HG03175 (cell line): ENCODE data around the gene OR2T8.

Experiments
- ATAC-seq: cut with Tn5 transposase; IDR thresholded peaks from one replicate; pipeline ENCODE4 v1.9.1; 2021; ENCODE audit warnings: mild to moderate bottlenecking, moderate library complexity; ENCODE audit not compliant: unreplicated experiment

OR2T8 gene

GRCh38 chr1:247961791-247962190, 41.7 kb downstream of the OR2T8 start:
- ATAC-seq = no peak

- no peak for ATAC-seq
Observed at GRCh38 chr1:247962911-247963588, 43.0 kb downstream of the OR2T8 start.

- ATAC-seq = no peak
Observed at GRCh38 chr1:247964933-247965332, 44.9 kb downstream of the OR2T8 start, which contains the start of gene OR2AK2. TSS of gene OR2AK2 (plus strand) at chr1:247965233. CDS start at chr1:247965377, 144 bp downstream.

- ATAC-seq = peak; percentile 85
Observed at GRCh38 chr1:247966532-247967204, 46.6 kb downstream of the OR2T8 start.
